ENCODE measurements around the gene PPARG.
"Not testable (repeated sequence)": the region's sequence is repeated elsewhere in the genome, so short reads cannot be mapped to it uniquely, and the experiment has no call there.

The PPARG gene

GRCh38 chr3:12279591-12280326, 9.1 kb upstream of the PPARG start:
- no peak for DNase-seq

GRCh38 chr3:12280357-12280806, 8.5 kb upstream of the PPARG start:
- DNase-seq = no peak

- no peak for DNase-seq
Observed at GRCh38 chr3:12284591-12284990, 4.3 kb upstream of the PPARG start.

GRCh38 chr3:12285003-12285555, 3.8 kb upstream of the PPARG start:
- DNase-seq = no peak

GRCh38 chr3:12285779-12286178, 3.1 kb upstream of the PPARG start:
- not testable (repeated sequence) for DNase-seq

- DNase-seq = no peak
Observed at GRCh38 chr3:12286504-12286903, 2.4 kb upstream of the PPARG start.

GRCh38 chr3:12286927-12287726, 1.7 kb upstream of the PPARG start:
- DNase-seq = no peak

GRCh38 chr3:12287727-12288181, 1.1 kb upstream of the PPARG start:
- DNase-seq = no peak

GRCh38 chr3:12289524-12289923, 654 bp downstream of the PPARG start:
- no peak for DNase-seq

- DNase-seq = no peak
Observed at GRCh38 chr3:12292770-12293169, 3.9 kb downstream of the PPARG start.

- DNase-seq = no peak
Observed at GRCh38 chr3:12294885-12295580, 6.2 kb downstream of the PPARG start.

- no peak for DNase-seq
Observed at GRCh38 chr3:12296511-12296910, 7.6 kb downstream of the PPARG start.

- DNase-seq = no peak
Observed at GRCh38 chr3:12299026-12299425, 10.2 kb downstream of the PPARG start.

GRCh38 chr3:12300137-12300536, 11.3 kb downstream of the PPARG start:
- DNase-seq = no peak

GRCh38 chr3:12301031-12301430, 12.2 kb downstream of the PPARG start:
- no peak for DNase-seq

- no peak for DNase-seq
Observed at GRCh38 chr3:12301513-12301912, 12.6 kb downstream of the PPARG start.

GRCh38 chr3:12302564-12302963, 13.7 kb downstream of the PPARG start:
- no peak for DNase-seq

- no peak for DNase-seq
Observed at GRCh38 chr3:12303534-12303933, 14.7 kb downstream of the PPARG start.

- no peak for DNase-seq
Observed at GRCh38 chr3:12303993-12304392, 15.1 kb downstream of the PPARG start.

- no peak for DNase-seq
Observed at GRCh38 chr3:12307136-12307535, 18.3 kb downstream of the PPARG start.

- no peak for DNase-seq
Observed at GRCh38 chr3:12308517-12308916, 19.6 kb downstream of the PPARG start.

GRCh38 chr3:12309716-12310115, 20.8 kb downstream of the PPARG start:
- DNase-seq = no peak

GRCh38 chr3:12312010-12312409, 23.1 kb downstream of the PPARG start:
- DNase-seq = no peak

All from T1000 (cell line).